CD4-positive, alpha-beta T cell treated with Interleukin-17A for 1 hour (primary cell): ENCODE measurements around the gene SLC11A1.

Experiments used
- DNase-seq: peaks from one replicate; pipeline ENCODE4 v3.0.0-alpha.2; 2020

Gene SLC11A1

DNA sequence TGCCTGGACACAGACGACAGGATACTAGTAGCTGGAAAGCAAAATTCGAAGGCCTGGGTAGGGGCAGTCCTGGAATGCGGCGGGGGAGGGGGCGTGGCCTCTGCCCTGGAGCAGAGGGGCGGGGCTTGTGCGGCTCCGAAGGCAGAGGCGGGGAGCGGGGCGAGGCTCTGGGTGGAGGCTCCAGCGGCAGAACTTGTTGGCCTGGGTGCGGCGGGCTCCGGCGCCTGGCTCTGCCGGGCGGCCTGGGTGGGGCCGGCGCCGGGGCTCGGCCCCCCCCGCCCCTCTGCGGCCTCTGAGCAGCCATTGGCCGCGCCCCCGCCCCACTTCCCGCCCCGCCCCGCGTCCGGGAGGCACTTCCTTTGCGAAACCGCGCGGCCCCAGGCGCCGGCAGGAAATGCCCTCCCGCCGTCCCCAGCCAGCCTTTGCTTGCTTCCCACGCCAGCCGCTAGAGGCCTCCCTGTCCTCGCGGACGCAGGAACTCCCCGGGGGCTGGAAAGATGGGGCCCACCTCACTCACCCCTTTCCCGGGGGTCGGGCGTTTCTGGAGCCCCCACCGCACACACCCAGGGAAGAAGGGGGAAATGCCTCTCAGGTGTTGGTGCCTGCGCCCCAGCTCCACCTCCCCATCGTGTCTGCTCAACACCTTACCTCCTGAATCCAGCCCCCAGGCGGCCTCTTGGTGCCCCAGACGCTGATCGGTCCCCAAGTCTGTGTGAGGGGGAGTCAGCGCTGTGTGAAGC, 24.3 kb downstream of the SLC11A1 start:
- DNase-seq, result peak; percentile 94

DNA sequence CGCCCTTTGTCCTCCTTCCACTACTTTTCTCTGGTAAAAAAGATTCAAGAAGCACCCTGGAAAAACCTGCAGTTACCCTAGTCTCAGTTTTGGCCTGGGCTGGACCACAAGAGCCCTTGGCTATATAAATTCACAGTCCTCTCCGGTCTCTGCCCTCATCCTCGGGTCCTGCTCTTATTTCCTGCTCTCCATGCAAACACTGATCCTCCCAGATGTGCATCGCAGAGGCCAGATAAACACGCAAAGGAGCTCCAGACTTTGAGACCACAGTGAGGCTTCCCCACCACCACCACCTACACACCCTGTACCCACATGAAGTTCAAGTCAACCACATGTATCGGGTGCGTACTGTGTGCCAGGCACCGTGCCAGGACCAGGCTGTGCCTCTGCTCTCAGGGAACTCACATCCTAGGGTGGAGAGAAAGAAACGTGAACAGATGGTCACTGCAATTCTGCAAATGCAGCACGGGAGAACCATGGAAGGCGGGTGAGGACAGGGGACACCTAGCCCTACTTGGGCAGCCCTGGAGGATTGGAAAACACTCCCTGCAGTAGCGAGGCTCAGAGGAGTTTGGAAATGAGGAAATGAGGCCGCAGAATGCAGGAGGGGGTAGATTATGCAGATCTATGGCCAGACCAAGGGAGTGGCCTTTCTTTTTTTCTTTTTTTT, 25.0 kb downstream of the SLC11A1 start:
- DNase-seq, result peak; percentile 77

DNA sequence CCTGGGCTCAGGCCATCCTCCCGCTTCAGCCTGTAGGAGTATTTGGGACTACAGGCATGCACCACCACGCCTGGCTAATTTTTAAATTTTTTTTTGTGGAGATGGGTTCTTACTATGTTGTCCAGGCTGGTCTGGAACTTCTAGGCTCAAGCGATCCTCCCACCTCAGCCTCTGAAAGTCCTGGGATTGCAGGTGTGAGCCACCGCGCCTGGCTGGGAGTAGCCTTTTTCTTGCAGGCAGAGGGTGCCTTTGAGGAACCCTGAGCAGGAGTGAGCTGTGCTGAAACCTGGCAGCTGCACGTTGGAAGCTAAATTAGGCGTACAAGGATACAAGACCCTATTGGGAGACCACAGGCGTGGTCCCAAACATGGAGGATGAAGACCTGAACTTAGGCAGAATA, 25.6 kb downstream of the SLC11A1 start:
- DNase-seq, result no peak

DNA sequence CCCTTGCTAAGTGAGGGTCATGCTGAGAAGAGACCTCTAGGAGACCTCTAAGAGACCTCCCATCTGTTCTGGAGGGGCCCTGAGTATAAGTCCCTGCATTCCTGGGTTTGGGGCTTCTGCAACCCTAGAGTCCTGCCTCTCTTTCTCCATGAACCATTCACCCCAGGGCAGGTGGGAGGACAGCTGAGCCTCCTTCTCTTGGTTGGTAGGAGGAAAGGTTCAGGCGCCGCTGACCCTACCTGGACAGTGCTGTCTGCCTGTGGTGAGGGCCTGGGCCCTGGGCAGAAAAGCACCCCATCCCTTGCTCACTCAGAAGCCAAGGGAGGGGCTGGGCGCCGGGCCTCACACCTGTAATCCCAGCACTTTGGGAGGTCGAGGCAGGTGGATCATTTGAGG, 36.2 kb downstream of the SLC11A1 start:
- no peak for DNase-seq

DNA sequence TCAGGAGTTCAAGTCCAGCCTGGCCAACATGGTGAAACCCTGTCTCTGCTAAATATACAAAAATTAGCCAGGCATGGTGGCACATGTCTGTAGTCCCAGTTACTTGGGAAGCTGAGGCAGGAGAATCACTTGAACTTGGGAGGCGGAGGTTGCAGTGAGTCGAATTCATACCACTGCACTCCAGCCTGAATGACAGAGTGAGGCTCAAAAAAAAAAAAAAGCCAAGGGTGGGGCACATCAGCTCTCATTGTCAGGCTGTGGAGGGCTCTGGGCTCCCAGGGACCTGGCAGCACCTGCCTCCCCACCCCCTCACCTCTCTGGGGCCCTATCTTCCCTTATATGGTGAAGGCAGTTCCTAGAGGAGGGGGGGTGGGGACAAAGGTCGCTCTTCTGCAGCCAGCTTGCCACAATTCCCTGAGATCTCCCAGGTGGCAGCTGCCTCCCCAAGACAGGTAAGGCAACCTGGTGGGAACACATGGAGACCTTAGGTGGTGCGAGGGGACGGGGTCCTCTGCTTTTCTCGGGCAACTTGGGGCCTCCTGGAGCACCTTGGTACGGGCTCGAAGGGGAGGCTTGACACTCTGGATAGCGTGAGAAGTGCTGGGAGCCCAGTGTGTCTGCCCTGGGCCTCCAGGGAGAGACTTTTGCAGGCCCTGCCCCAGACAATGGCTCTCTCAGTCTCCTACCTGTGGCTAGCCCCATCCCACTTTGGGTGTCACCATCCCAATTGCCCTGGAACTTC, 36.8 kb downstream of the SLC11A1 start, which contains the start of gene VIL1:
Gene VIL1 (plus strand): TSS at position 407 of the 742 bp plus-strand sequence. CDS start 4,656 bp downstream, outside the sequence.
- no peak for DNase-seq

DNA sequence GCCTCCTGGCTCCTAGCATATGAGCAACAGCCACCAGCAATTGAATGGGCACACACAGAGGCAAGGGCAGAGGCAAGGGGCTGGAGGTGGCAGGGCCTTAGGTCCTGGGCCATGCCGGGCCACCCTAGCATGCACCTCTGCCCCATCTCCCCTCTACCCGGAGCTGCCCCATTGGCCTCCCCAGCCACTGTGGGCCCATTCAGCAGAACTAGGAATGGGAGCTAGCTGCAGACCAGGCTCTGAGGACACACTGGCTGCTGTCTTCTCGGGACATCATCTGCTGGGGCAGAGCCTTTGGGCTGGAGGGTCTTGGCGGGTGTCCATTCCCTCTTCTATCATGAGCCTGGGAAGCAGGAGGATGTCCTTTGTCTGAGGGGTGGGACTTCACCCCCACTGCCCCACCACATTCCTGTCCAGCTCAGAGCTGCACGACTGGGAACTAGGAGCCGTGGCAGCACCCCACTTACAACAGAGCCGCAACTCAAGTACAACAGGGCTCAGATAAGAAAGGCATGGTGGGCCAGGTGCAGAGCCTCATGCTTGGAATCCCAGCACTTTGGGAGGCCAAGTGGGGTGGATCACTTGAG, 37.6 kb downstream of the SLC11A1 start:
- DNase-seq, result no peak

DNA sequence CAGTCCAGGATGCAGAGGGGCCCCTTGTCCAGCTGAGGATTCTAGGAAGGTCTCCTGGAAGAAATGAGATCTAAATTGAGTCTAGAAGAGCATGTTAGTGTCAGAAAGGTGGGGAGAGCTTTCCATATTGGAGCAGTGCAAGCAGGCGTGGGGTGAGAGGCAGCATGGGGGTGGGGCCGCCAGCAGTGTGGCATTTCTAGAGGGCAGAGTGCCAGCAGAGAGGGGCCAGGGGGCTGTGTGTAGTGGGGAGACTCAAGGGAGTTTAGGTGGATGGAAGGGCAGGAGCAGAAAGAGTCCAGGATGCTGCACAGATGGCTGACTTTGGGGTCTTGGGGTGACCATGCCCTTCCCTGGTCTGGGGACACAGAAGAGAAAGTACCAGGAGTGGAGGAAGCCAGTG, 39.0 kb downstream of the SLC11A1 start:
- DNase-seq, result no peak

DNA sequence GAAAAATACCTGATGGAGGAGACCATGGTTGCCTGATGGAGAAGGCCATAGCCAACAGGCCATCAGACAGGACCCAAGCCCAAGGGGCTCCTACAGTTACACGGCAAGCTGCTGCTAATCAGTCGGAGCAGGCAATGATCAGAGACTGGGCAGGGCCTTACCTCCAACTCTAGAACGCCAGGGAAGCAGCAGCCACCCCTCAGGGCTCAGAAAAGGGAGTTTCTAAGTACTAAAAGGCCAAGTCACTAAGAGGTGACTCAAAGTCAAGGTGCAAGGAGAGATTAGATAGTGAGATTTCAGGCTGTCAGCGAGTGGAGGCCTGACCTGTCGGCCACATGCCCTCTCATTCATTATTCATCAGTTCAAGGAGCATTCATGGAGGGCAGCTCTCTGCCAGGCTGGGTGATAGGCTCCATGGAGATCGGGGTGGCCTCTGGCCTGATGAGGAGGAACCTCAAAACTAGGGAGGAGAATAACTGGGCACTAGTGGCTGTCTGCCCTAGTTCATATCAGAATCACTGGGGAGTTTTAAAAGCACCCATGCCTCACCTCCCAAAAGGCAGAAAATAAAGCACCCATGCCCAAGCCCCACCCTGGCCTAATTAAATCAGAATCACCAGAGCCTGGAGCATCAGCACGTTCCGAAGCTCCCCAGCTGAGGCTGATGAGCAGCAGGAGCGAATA, 40.5 kb downstream of the SLC11A1 start:
- no peak for DNase-seq

DNA sequence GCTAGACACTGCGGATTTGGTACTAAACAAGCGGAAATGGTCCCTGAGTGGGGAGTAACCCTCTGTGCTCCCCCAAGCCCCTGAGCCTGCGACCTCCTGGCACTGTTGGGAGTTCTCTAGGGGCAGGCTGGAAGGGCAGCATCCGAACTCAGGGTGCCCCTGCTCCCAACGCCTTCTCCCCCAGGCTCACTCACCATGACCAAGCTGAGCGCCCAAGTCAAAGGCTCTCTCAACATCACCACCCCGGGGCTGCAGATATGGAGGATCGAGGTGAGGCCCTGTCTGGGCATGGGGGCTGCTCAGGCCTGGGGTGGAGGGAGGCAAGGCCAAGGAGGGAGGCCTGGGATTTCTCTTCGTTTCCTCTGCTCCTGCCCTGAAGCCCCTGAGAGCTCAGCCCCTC, 41.5 kb downstream of the SLC11A1 start:
- no peak for DNase-seq

DNA sequence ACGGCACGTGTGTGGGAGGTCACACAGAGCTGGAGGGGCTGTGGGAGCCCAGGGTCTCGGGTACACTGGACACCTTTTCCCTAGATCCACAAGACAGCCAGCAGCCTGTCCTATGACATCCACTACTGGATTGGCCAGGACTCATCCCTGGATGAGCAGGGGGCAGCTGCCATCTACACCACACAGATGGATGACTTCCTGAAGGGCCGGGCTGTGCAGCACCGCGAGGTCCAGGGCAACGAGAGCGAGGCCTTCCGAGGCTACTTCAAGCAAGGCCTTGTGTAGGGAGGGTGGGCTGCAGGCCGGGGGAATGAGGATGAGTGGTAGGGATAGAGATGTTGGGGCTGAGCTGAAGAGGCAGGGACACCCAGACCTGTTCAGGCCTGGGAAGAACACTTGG, 43.5 kb downstream of the SLC11A1 start:
- DNase-seq, result no peak

DNA sequence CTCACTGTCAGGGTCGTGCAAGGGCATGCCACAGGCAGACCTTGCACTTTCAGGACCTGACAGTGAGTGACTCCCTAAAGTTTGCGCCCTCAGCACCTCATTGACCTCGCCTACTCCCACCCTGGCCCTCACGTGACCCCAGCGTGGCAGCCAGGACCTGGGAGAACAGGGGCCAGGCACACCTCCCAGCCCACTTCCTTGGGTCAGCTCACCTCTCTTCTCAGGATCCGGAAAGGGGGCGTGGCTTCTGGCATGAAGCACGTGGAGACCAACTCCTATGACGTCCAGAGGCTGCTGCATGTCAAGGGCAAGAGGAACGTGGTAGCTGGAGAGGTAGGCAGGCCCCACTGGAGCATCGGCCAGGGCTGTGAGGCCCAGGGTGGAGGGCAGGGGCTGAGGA, 45.7 kb downstream of the SLC11A1 start:
- DNase-seq, result no peak

DNA sequence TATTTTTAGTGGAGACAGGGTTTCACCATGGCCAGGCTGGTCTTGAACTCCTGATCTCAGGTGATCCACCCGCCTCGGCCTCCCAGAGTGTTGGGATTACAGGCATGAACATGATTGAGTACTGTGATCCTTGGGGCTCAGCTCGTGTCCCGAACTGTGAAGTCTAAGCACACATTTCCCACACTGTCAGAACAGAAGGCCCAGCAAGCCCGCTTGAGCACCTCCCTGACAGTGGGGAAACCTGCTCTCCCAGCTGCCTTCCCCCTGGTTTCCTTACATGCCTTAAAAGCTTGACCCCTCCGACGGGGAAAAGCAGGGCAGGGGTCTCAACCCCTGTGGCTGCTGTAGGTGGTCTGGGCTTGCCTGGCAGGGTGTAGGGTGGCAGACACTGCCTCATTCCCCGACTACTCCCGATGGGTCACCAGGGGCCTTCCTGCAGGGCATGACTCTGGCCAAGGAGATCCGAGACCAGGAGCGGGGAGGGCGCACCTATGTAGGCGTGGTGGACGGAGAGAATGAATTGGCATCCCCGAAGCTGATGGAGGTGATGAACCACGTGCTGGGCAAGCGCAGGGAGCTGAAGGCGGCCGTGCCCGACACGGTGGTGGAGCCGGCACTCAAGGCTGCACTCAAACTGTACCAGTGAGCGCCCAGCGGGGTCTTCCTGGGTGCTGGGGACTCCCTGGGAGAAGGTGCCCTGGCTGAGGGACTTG, 46.9 kb downstream of the SLC11A1 start:
- DNase-seq, result no peak

DNA sequence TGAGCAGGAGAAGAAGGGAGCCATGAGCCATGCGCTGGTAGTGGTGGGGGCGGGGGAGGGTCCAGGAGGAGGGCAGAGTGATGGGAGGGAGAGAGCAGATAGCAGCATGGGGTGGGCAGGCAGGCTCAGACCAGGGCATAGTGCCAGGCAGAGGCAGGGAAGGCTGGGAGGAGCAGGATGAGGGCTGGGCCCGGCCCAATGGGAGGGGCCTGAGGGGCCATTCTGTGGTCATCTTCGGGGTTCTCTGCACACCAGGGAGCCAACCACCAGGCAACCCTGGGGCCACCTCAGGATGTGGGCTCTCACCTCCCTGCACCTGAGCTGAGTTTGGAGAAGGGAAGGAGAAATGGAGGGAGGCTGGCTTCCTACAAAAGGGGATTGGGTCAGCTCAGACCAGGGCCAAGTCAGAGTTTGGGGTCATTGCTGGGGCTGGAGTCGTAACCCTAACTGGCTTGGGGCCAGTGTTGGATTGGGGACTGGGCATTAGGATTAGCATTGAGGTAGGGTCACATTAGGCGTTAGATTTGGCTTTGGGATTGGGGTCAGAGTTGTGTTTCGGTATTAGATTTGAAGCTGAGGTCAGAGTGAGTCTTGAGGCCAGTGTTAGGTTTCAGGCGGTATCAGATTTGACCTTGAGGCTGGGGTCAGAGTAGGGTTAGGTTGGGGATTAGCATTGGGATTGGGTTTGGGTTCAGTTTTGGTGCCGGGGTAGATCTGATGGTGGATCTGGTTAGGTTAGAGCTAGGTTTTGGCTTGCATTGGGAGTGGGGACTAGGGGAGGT, 48.0 kb downstream of the SLC11A1 start:
- no peak for DNase-seq

DNA sequence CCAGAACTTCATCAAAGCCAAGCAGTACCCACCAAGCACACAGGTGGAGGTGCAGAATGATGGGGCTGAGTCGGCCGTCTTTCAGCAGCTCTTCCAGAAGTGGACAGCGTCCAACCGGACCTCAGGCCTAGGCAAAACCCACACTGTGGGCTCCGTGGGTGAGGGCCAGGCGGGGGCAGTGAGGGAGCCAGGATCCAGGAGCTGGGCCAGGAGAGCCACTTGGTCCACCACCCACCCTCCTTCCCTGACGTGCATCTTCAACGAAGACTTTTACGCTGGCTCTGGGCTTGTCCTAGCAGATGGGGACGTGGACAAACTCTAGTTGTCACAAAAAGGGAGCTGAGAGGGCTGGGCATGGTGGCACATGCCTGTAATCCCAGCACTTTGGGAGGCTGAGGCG, 48.6 kb downstream of the SLC11A1 start:
- no peak for DNase-seq

DNA sequence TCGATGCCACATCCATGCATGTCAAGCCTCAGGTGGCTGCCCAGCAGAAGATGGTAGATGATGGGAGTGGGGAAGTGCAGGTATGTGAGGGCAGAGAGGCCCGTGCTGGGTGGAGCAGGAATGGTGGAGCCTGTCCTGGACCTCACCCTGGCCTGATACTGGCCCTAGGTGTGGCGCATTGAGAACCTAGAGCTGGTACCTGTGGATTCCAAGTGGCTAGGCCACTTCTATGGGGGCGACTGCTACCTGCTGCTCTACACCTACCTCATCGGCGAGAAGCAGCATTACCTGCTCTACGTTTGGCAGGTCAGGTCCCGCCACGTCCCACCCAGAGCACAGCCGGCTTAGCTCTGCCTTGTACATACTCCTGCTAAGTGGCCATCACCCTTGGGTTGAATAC, 49.8 kb downstream of the SLC11A1 start:
- no peak for DNase-seq

DNA sequence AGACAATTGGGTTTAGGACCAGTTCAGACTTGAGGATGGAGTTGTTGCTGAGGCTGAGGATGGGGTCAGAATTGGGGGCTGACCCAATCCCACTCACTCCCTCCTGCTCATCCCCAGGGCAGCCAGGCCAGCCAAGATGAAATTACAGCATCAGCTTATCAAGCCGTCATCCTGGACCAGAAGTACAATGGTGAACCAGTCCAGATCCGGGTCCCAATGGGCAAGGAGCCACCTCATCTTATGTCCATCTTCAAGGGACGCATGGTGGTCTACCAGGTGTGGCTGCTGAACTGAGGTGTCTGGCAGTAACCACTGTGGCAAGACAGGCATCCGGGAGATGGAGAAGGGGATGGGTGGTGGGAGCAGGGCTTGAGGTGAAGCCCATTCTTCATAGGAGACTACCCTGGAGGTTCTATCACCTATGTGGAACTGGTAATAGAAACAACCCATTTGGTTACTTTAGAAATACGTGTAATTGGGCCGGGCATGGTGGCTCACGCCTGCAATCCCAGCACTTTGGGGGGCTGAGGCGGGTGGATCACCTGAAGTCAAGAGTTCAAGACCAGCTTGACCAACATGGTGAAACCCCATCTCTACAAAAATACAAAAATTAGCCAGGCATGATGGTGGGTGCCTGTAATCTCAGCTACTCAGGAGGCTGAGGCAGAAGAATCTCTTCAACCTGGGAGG, 50.7 kb downstream of the SLC11A1 start:
- DNase-seq, result no peak

DNA sequence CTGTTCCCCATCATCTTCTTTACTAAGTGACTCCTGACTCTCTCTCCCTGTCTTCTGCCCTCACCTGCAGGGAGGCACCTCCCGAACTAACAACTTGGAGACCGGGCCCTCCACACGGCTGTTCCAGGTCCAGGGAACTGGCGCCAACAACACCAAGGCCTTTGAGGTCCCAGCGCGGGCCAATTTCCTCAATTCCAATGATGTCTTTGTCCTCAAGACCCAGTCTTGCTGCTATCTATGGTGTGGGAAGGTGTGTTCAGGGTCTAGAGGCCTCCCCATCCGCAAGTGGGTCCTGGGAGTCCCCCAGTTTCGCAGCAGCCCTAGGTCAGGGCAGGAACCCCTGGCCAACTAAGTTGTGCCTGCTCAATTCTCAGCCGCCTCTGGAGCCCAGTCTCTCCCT, 52.4 kb downstream of the SLC11A1 start:
- no peak for DNase-seq

DNA sequence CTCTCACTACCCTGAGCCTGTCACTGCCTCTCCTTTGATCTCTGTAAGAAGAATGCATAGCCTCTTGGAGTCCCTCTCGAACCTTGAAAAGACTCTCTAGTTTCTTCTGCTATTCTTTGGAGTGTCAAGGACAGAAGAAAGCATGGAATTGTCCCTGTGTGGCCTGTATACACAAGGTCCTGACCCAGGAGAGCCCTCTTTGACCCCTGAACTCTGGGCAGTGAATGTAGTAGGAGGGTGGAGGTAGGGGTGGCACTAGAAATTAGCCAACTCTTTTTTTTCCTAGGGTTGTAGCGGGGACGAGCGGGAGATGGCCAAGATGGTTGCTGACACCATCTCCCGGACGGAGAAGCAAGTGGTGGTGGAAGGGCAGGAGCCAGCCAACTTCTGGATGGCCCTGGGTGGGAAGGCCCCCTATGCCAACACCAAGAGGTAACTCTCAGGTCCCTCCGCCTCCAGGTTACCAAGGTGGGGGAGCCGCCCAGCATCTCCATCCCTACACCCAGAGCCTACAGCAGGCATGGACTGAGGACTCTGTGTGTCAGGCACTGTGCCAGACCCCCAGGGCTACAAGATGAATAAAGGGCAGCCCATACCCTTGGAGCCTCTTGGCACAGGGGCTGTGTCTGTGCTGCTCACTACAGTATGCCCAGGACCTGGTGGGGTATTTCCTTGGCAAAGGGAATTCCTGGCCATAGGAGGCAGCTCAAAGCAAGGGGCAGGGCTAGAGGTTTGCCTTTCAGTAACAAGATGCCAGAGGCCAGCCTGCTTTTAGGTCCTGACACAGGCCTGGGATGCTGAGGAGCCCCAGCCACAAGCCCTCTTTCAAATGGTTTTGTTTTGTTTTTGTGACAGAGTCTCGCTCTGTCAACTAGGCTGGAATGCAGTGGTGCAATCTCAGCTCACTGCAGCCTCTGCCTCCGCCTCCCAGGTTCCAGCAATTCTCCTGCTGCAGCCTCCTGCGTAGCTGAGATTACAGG, 53.2 kb downstream of the SLC11A1 start:
- no peak for DNase-seq

DNA sequence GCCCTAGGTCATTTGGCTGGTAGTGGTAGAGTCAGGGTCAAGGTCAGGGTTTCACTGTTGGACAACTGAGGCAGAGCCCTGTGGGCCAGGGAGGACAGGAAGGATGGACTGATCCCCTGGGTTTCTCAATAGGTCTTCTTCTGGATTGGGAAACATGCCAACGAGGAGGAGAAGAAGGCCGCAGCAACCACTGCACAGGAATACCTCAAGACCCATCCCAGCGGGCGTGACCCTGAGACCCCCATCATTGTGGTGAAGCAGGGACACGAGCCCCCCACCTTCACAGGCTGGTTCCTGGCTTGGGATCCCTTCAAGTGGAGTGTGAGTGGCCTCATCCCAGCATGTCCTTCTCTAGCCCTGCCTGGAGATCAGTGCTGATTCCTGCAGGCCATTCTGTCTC, 54.9 kb downstream of the SLC11A1 start:
- DNase-seq, result no peak

DNA sequence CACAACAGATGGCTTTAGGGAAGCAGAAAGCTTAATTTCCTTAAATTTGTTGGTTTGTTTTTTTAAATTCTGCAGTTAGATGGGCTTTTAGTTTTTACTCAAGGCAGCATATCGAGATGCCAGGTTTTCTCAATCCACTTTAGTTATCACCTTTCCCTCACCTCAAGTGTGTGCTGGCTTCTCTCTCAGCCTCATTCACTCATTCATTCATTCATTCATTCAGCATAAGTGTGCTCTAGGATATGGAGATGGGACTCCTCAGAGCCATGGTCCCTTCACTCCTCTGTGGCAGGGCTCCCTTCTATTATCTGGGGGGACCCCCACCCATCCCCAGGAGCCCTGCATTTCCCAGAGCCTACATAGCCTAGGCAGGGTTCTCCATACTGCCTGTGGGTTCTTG, 55.9 kb downstream of the SLC11A1 start:
- DNase-seq, result no peak
